ENCODE data around the gene PVRIG. TPM values are rescaled to one million over a fixed set of nuclear protein-coding genes. Genes with fewer than 3 reads are reported as not detected.

The PVRIG gene
- polyA plus RNA-seq, 10 donors = 2.6 to 11.6 (median 4.7) TPM

Other genes starting within 250 kb of the PVRIG start
- 1 to 10 TPM in 4 of 10 donors, under 1 TPM in 6; 0.56 to 1.3 (median 0.82) TPM for gene AZGP1, start 243.9 kb upstream of the PVRIG start, polyA plus RNA-seq (ENCODE audit: insufficient read length in 10 of 10)
- 10 to 100 TPM; 18.3 to 34.5 (median 31.2) TPM for gene ZKSCAN1, start 204.4 kb upstream of the PVRIG start, polyA plus RNA-seq (ENCODE audit: insufficient read length in 10 of 10)
- gene ZSCAN21, start 170.2 kb upstream of the PVRIG start, polyA plus RNA-seq (ENCODE audit: insufficient read length in 10 of 10) = 10 to 100 TPM; 10.3 to 16.7 (median 13.9) TPM
- 10 to 100 TPM; 21.1 to 31.0 (median 26.7) TPM for gene ZNF3, start 138.2 kb upstream of the PVRIG start, polyA plus RNA-seq (ENCODE audit: insufficient read length in 10 of 10)
- gene COPS6, start 131.0 kb upstream of the PVRIG start, polyA plus RNA-seq (ENCODE audit: insufficient read length in 10 of 10) = 100 to 1,000 TPM in 2 of 10 donors, 10 to 100 TPM in 8; 83.6 to 105 (median 86.3) TPM
- 10 to 100 TPM; 57.2 to 96.4 (median 66.4) TPM for gene MCM7, start 118.6 kb upstream of the PVRIG start, polyA plus RNA-seq (ENCODE audit: insufficient read length in 10 of 10)
- gene AP4M1, start 118.3 kb upstream of the PVRIG start, polyA plus RNA-seq (ENCODE audit: insufficient read length in 10 of 10) = 10 to 100 TPM; 16.1 to 25.5 (median 19.3) TPM
- 10 to 100 TPM; 30.8 to 40.0 (median 34.1) TPM for gene TAF6, start 100.6 kb upstream of the PVRIG start, polyA plus RNA-seq (ENCODE audit: insufficient read length in 10 of 10)
- gene CNPY4, start 100.3 kb upstream of the PVRIG start, polyA plus RNA-seq (ENCODE audit: insufficient read length in 10 of 10) = 10 to 100 TPM; 28.1 to 53.4 (median 38.3) TPM
- gene MBLAC1, start 93.0 kb upstream of the PVRIG start, polyA plus RNA-seq (ENCODE audit: insufficient read length in 10 of 10) = 1 to 10 TPM in 4 of 10 donors, under 1 TPM in 6; 0.44 to 1.5 (median 0.95) TPM
- gene LAMTOR4, start 71.0 kb upstream of the PVRIG start, polyA plus RNA-seq (ENCODE audit: insufficient read length in 10 of 10) = 10 to 100 TPM; 48.3 to 81.1 (median 61.8) TPM
- 10 to 100 TPM in 7 of 10 donors, 1 to 10 TPM in 3; 9.6 to 12.9 (median 10.7) TPM for gene TRAPPC14, start 61.2 kb upstream of the PVRIG start, polyA plus RNA-seq (ENCODE audit: insufficient read length in 10 of 10)
- gene GAL3ST4, start 51.3 kb upstream of the PVRIG start, polyA plus RNA-seq (ENCODE audit: insufficient read length in 10 of 10) = 10 to 100 TPM in 8 of 10 donors, 1 to 10 TPM in 2; 8.6 to 14.4 (median 11.0) TPM
- gene GPC2, start 42.6 kb upstream of the PVRIG start, polyA plus RNA-seq (ENCODE audit: insufficient read length in 10 of 10) = 1 to 10 TPM; 4.0 to 8.6 (median 5.9) TPM
- gene STAG3, start 42.0 kb upstream of the PVRIG start, polyA plus RNA-seq (ENCODE audit: insufficient read length in 10 of 10) = 10 to 100 TPM in 7 of 10 donors, 1 to 10 TPM in 3; 8.4 to 25.7 (median 12.6) TPM
- 1 to 10 TPM; 4.4 to 7.2 (median 5.6) TPM for gene SPDYE3, start 87.8 kb downstream of the PVRIG start, polyA plus RNA-seq (ENCODE audit: insufficient read length in 10 of 10)
- 10 to 100 TPM; 11.6 to 30.5 (median 14.5) TPM for gene PILRB, start 138.2 kb downstream of the PVRIG start, polyA plus RNA-seq (ENCODE audit: insufficient read length in 10 of 10)
- gene PILRA, start 153.5 kb downstream of the PVRIG start, polyA plus RNA-seq (ENCODE audit: insufficient read length in 10 of 10) = 1 to 10 TPM; 1.8 to 6.2 (median 2.7) TPM
- 1 to 10 TPM; 4.0 to 7.6 (median 5.4) TPM for gene ZCWPW1, start 208.8 kb downstream of the PVRIG start, polyA plus RNA-seq (ENCODE audit: insufficient read length in 10 of 10)
- gene MEPCE, start 209.9 kb downstream of the PVRIG start, polyA plus RNA-seq (ENCODE audit: insufficient read length in 10 of 10) = 10 to 100 TPM; 25.2 to 38.4 (median 33.6) TPM
- gene PPP1R35, start 216.5 kb downstream of the PVRIG start, polyA plus RNA-seq (ENCODE audit: insufficient read length in 10 of 10) = 10 to 100 TPM in 8 of 10 donors, 1 to 10 TPM in 2; 7.7 to 18.0 (median 12.0) TPM
- 1 to 10 TPM in 8 of 10 donors, under 1 TPM in 2; 0.86 to 3.5 (median 1.4) TPM for gene SPACDR, start 244.3 kb downstream of the PVRIG start, polyA plus RNA-seq (ENCODE audit: insufficient read length in 10 of 10)